Measurements from ENCODE around the gene GLI3.

GRCh38 chr7:42081671-42082070 lies 155.3 kb downstream of the GLI3 start:
- TF ChIP-seq RNF2 (IDR thresholded peaks at IDR 0.05; ENCODE audit: borderline replicate concordance, low read depth), result no peak
- no peak for TF ChIP-seq CTCF (IDR thresholded peaks at IDR 0.05)
- no peak for TF ChIP-seq POLR2A (IDR thresholded peaks at IDR 0.05; ENCODE audit: low read length)
- TF ChIP-seq MYC (IDR thresholded peaks at IDR 0.05; ENCODE audit: borderline replicate concordance, low read length), result no peak
